SU-DHL-6 (cell line): ENCODE results near the gene FARP2.

Source experiments
- H2AFZ ChIP-seq: fragments of 200-600 bp; sonication (generic); 2 replicates; pipeline ENCODE4 v1.6.1; 2014; ENCODE audit warnings: low read depth, mild to moderate bottlenecking, moderate library complexity, mixed read lengths, antibody characterized with exemption, low read length; ENCODE audit not compliant: severe bottlenecking
- H3F3A ChIP-seq: fragments of 200-600 bp; shearing (Covaris generic); 2 replicates; pipeline ENCODE4 v1.6.0; 2016; ENCODE audit warnings: antibody characterized with exemption, mild to moderate bottlenecking; ENCODE audit not compliant: insufficient read depth
- H3K27ac ChIP-seq: fragments of 200-600 bp; sonication (generic); 2 replicates; pipeline ENCODE4 v1.5.1; 2016; ENCODE audit warnings: low read depth, mild to moderate bottlenecking, low read length, moderate library complexity, mixed read lengths
- H3K27me3 ChIP-seq: fragments of 200-600 bp; sonication (generic), shearing (Covaris generic); 2 replicates; pipeline ENCODE4 v1.6.0; 2014; ENCODE audit warnings: mild to moderate bottlenecking, low read length
- H3K36me3 ChIP-seq: fragments of 200-600 bp; sonication (generic); 2 replicates; pipeline ENCODE4 v1.6.1; 2014; ENCODE audit warnings: mild to moderate bottlenecking, low read length, mixed read lengths
- H3K4me2 ChIP-seq: fragments of 300-600, 200-600 bp; shearing (Covaris generic), sonication (generic); 2 replicates; pipeline ENCODE4 v1.6.0; 2014; ENCODE audit warnings: low read length, low read depth, mild to moderate bottlenecking; ENCODE audit not compliant: poor library complexity, severe bottlenecking
- H3K4me3 ChIP-seq: fragments of 200-600 bp; sonication (generic); 2 replicates; pipeline ENCODE4 v1.5.1; 2014; ENCODE audit warnings: antibody characterized with exemption, low read length, mild to moderate bottlenecking, mixed read lengths; ENCODE audit not compliant: insufficient read depth, poor library complexity, severe bottlenecking
- H3K79me2 ChIP-seq: fragments of 200-600 bp; sonication (generic); 2 replicates; pipeline ENCODE4 v1.6.1; 2014; ENCODE audit warnings: mild to moderate bottlenecking, low read length, moderate library complexity; ENCODE audit not compliant: insufficient read depth
- H3K9ac ChIP-seq: fragments of 200-600 bp; sonication (generic); 2 replicates; pipeline ENCODE4 v1.7.0; 2014; ENCODE audit warnings: mild to moderate bottlenecking, low read length
- H3K9me2 ChIP-seq: fragments of 200-600 bp; sonication (generic); replicated peaks from 2 replicates; pipeline ENCODE4 v1.6.1; 2014; ENCODE audit warnings: low read length; ENCODE audit not compliant: insufficient read depth
- H3K9me3 ChIP-seq: fragments of 200-600 bp; sonication (generic); 2 replicates; pipeline ENCODE4 v1.6.1; 2014; ENCODE audit warnings: low read length, mixed read lengths; ENCODE audit not compliant: insufficient read depth
- H4K20me1 ChIP-seq: fragments of 200-600 bp; sonication (generic); 2 replicates; pipeline ENCODE4 v1.6.1; 2014; ENCODE audit warnings: low read depth, mild to moderate bottlenecking, antibody characterized with exemption, low read length, moderate library complexity, mixed read lengths
- EZH2phosphoT487 ChIP-seq: fragments of 200-600 bp; sonication (generic), shearing (Covaris generic); conservative IDR thresholded peaks from 2 replicates; pipeline ENCODE4 v1.6.1; 2018; ENCODE audit warnings: mild to moderate bottlenecking, antibody characterized with exemption, low read length, moderate library complexity, mixed read lengths
- TF ChIP-seq, protein P1 (sequence below): fragments of 200-600 bp; sonication (generic); IDR thresholded peaks from one replicate; pipeline ENCODE4 v1.5.1; 2017; ENCODE audit warnings: antibody characterized with exemption, mild to moderate bottlenecking, low read length, moderate library complexity; ENCODE audit not compliant: insufficient read depth, poor library complexity, severe bottlenecking

Gene FARP2

DNA sequence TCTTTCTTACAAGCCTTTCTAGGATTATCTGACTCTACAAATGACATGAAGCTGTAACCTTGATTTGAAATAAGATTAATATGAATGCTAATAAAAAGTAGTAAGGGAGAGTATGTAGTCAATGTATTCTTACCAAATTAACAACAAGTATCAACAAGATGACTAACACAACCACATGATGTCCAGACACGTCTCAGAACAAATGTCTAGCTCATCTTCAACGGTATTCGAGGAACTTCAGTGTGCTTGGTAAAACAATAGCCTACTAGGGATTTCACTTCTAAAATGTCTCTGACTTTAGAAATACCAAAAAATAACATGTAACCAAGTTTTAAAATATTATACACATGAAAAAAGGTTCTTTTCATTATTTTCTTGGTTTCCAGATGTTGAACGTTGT lies 44.0 kb upstream of the FARP2 start:
- Histone ChIP-seq H3K27me3 (no peaks in the 10 kb centered on the region), H3K9me2 (no peaks in the 10 kb centered on the region), H3K4me2 (peak overlapping the region; percentile 52), H3K36me3 (no peaks in the 10 kb centered on the region; the same call in 1 of the 2 replicates), H4K20me1 (peaks cover 5% of the 10 kb centered on the region; the same call in 1 of the 2 replicates), H2AFZ (no peak overlapping the region), H3K9me3 (no peaks in the 10 kb centered on the region), H3K27ac (no peak overlapping the region), H3K4me3 (no peak overlapping the region), H3K9ac (no peak overlapping the region), H3K79me2 (peaks cover 90% of the 10 kb centered on the region), H3F3A (peaks cover 21% of the 10 kb centered on the region; the same call in 1 of the 2 replicates)
- TF ChIP-seq, protein P1, sequence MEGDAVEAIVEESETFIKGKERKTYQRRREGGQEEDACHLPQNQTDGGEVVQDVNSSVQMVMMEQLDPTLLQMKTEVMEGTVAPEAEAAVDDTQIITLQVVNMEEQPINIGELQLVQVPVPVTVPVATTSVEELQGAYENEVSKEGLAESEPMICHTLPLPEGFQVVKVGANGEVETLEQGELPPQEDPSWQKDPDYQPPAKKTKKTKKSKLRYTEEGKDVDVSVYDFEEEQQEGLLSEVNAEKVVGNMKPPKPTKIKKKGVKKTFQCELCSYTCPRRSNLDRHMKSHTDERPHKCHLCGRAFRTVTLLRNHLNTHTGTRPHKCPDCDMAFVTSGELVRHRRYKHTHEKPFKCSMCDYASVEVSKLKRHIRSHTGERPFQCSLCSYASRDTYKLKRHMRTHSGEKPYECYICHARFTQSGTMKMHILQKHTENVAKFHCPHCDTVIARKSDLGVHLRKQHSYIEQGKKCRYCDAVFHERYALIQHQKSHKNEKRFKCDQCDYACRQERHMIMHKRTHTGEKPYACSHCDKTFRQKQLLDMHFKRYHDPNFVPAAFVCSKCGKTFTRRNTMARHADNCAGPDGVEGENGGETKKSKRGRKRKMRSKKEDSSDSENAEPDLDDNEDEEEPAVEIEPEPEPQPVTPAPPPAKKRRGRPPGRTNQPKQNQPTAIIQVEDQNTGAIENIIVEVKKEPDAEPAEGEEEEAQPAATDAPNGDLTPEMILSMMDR = no peak
- TF ChIP-seq EZH2phosphoT487 = no peak

DNA sequence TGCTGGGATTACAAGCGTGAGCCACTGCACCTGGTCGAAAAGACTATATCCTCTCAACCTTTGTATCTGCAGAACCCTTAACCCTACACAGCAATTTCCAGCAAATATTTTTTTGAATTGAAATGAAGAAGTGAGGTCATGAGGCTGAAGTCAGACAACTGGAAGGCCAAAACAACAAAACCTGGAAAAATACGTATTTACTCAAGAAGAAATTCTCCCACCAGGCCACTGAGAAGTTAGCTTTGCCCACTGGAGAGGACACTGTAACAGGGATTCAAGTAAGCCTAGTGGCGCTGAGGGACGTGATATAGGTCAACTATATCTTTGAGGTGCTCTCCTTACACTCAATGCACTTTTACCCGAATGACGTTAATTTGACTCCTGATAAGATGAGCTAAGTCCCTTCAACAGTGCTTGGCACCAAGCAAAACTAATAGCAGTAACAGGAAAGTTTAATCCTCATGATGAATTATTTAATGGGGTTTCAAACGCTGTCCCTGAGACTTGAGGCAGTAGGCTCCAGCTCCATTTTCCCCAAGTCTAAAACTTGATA lies 42.5 kb upstream of the FARP2 start:
- peak overlapping the region; percentile 83 for H3K9ac ChIP-seq

DNA sequence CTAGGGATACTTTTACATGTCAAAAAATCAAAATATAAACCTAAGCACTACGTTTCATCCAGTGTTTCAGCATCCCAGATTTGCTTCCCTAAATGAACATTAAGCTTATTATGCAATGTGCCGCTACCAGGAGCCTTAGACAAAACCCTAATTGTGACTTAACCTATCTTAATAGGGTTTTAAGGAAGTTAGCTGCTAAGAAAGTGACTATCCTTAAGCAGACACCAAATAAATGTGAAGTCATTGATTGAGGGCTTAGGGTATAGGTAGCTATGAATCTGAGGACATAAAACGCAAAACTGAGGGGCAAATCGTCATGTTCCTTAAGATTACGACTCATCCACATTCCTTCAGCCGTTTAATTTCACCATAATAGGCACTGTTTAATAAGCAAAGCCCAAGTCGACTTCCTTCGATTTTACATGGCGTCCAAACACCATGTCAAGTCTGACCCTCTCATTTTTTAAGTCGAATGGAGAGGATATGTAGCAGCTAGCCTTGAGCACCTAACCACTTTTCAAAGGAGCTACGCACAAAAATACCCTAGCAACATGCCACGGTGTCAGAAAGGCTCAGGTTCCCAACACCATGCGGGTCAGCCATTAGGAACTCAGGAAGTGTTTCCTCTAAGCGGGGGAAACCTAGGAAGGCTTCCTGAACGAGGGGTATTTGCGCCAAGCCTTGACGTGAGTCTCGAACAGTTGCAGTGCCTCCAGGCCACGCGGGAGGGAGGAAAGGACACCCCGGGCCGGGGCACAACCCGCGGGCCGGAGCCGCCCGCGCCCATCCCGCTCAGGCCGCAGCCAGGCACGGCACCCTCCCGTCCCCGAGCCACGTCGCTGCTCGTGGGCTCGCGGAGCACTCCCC lies 41.6 kb upstream of the FARP2 start:
- peak overlapping the region; percentile 76 for H3K4me3 ChIP-seq
- no peaks in the 10 kb centered on the region for H3K9me3 ChIP-seq
- peaks cover 21% of the 10 kb centered on the region; the same call in 1 of the 2 replicates for H3F3A ChIP-seq
- H3K9me2 ChIP-seq = no peaks in the 10 kb centered on the region
- H3K9ac ChIP-seq = peak overlapping the region; percentile 83
- H3K27me3 ChIP-seq = no peaks in the 10 kb centered on the region
- H3K4me2 ChIP-seq = peak overlapping the region; percentile 76
- H2AFZ ChIP-seq = no peak overlapping the region
- H3K36me3 ChIP-seq = peaks cover 6% of the 10 kb centered on the region; the same call in 1 of the 2 replicates
- TF ChIP-seq, protein P1 = no peak
- TF ChIP-seq EZH2phosphoT487 = no peak
- H3K79me2 ChIP-seq = peaks cover 90% of the 10 kb centered on the region
- H4K20me1 ChIP-seq = peaks cover 8% of the 10 kb centered on the region; the same call in 1 of the 2 replicates
- H3K27ac ChIP-seq = peak overlapping the region; percentile 59

More for the DNA sequence above, 42.5 kb upstream of the FARP2 start:
- Histone ChIP-seq H2AFZ (no peak overlapping the region), H3K9me3 (no peaks in the 10 kb centered on the region), H3K4me2 (peak overlapping the region; percentile 76), H3F3A (peaks cover 21% of the 10 kb centered on the region; the same call in 1 of the 2 replicates), H3K9me2 (no peaks in the 10 kb centered on the region), H4K20me1 (peaks cover 8% of the 10 kb centered on the region; the same call in 1 of the 2 replicates), H3K4me3 (peak overlapping the region; percentile 76), H3K36me3 (peaks cover 3% of the 10 kb centered on the region; the same call in 1 of the 2 replicates), H3K27ac (no peak overlapping the region), H3K27me3 (no peaks in the 10 kb centered on the region), H3K79me2 (peaks cover 90% of the 10 kb centered on the region)
- TF ChIP-seq, protein P1 = no peak
- TF ChIP-seq EZH2phosphoT487 = no peak
